Measurements from ENCODE around the gene COX5B.
"Not testable (repeated sequence)": the region's sequence is repeated elsewhere in the genome, so short reads cannot be mapped to it uniquely, and the experiment has no call there.

The COX5B gene

GRCh38 chr2:97622976-97623375 is 22.9 kb upstream of the COX5B start:
- H3K9me3 ChIP-seq; H3K27ac ChIP-seq; H3K27me3 ChIP-seq; H3K4me1 ChIP-seq (ENCODE audit: control insufficient read depth in 1 of 2, insufficient read depth in 1 of 2, low read depth in 1 of 2, low read length in 1 of 2); H3K4me3 ChIP-seq (ENCODE audit: low read depth in 1 of 2, low read length in 1 of 2); H3K36me3 ChIP-seq: not testable (repeated sequence)

DNA sequence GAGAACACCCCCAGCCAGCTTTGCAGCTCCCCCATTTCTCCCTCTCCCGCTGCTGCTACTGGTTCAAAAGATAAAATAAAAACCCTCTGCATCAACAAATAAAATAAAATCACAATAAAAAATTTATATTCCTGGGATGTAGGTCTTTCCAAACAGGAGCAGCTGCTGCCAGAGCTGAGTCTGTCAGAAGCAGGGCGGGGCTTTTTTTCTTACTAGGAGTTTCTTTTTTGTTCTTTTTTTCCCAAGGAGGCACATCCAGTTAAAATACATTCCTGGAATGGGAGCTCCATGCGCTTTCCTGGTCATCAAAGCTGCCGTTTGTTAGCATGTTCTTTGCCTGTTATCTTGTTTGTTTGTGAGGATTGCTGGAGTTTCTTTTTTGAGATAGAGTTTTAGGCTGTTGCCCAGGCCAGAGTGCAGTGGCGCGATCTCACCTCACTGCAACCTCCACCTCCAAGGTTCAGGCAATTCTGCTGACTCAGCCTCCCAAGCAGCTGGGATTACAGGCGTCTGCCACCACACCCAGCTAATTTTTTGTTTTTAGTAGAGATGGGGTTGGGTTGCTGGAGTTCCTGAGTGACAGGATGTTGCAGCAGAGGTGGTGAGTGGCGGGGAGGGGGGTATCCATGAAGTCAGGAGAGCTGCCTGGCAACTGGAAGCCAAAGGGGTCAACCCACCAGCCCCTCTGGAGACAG is 20.4 kb upstream of the COX5B start:
- not testable (repeated sequence) for H3K27ac ChIP-seq; H3K4me3 ChIP-seq (ENCODE audit: low read depth in 1 of 2, low read length in 1 of 2); H3K36me3 ChIP-seq; H3K9me3 ChIP-seq; H3K27me3 ChIP-seq; H3K4me1 ChIP-seq (ENCODE audit: control insufficient read depth in 1 of 2, insufficient read depth in 1 of 2, low read depth in 1 of 2, low read length in 1 of 2)

DNA sequence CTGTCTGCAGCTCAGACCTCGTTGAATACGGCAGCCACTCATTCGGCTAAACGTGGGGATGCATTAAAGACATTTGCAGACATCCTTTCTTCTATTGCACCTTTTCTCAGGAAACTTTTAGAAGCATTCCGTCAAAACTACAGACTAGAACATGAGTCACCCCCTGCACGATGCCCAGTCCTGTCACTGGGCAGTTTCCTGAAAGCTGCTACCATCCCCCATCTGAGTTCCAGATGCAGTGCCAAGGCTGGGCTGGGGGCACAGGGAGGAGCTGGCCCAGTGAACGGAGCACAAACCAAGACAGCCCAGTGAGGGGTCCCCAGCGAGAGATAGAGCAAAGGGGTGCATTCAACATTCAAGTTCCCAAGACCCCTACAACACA is 19.8 kb upstream of the COX5B start:
- H3K27ac ChIP-seq; H3K36me3 ChIP-seq; H3K4me3 ChIP-seq (ENCODE audit: low read depth in 1 of 2, low read length in 1 of 2); H3K4me1 ChIP-seq (ENCODE audit: control insufficient read depth in 1 of 2, insufficient read depth in 1 of 2, low read depth in 1 of 2, low read length in 1 of 2); H3K9me3 ChIP-seq; H3K27me3 ChIP-seq: not testable (repeated sequence)

DNA sequence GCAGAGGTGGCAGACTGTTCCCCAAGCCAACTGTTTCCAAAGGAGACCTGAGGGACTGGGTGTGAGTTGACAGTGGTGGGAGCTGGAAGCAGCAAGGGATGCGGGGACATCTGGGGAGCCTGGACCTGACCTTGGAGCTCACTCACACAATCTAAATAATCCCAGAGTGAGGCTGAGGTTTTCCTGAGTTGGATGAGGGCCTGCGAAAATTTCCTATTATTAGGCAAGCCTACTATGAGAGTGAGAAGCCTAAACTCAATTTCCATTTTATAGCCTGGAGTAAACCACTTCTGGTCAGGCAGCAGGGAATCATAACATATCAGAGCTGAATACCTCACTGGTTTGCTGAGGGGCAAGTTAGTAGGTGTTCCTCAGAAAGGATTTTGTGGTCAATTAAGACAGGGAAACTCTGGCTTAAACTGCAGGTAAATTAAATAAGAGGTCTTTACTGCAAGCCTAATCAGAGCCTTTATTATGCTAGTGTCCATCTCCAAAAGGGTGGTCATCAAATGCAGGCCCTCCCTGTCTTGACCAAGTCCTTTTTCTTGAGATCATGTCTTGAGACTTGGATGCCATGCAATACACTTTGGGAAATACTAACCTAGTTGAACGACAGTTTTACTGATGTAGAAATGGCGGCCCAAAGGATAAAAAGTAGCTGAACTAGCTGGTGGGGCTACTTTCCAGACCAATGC is 1.7 kb upstream of the COX5B start:
- no peak for TF ChIP-seq CTCF (IDR thresholded peaks at IDR 0.05)
- Histone ChIP-seq H3K27me3 (peaks cover 13% of the 10 kb centered on the region), H3K4me3 (ENCODE audit: low read depth in 1 of 2, low read length in 1 of 2) (no peak overlapping the region), H3K9me3 (no peaks in the 10 kb centered on the region), H3K36me3 (peaks cover 23% of the 10 kb centered on the region), H3K4me1 (ENCODE audit: control insufficient read depth in 1 of 2, insufficient read depth in 1 of 2, low read depth in 1 of 2, low read length in 1 of 2) (peaks cover 17 to 22% of the 10 kb centered on the region in 2 experiments), H3K27ac (no peak overlapping the region)

- H3K27ac ChIP-seq: peak overlapping the region; percentile 90
- H3K27me3 ChIP-seq: peaks cover 5% of the 10 kb centered on the region
- TF ChIP-seq CTCF (IDR thresholded peaks at IDR 0.05): no peak
- H3K4me3 ChIP-seq (ENCODE audit: low read depth in 1 of 2, low read length in 1 of 2): peak overlapping the region; percentile 90 to 97
- peaks cover 32% of the 10 kb centered on the region for H3K36me3 ChIP-seq
- peaks cover 17 to 22% of the 10 kb centered on the region in 2 experiments for H3K4me1 ChIP-seq (ENCODE audit: control insufficient read depth in 1 of 2, insufficient read depth in 1 of 2, low read depth in 1 of 2, low read length in 1 of 2)
- no peaks in the 10 kb centered on the region for H3K9me3 ChIP-seq
Measured at GRCh38 chr2:97645112-97645694, 659 bp upstream of the COX5B start.

- H3K4me3 ChIP-seq (ENCODE audit: low read depth in 1 of 2, low read length in 1 of 2): peak overlapping the region; percentile 90 to 97
- H3K27ac ChIP-seq: no peak overlapping the region
- H3K36me3 ChIP-seq: peaks cover 43% of the 10 kb centered on the region
- TF ChIP-seq CTCF (IDR thresholded peaks at IDR 0.05): no peak
- H3K9me3 ChIP-seq: no peaks in the 10 kb centered on the region
- H3K27me3 ChIP-seq: no peaks in the 10 kb centered on the region
- H3K4me1 ChIP-seq (ENCODE audit: control insufficient read depth in 1 of 2, insufficient read depth in 1 of 2, low read depth in 1 of 2, low read length in 1 of 2): peaks cover 17 to 22% of the 10 kb centered on the region in 2 experiments
Measured at GRCh38 chr2:97646977-97647376, 1.1 kb downstream of the COX5B start.

DNA sequence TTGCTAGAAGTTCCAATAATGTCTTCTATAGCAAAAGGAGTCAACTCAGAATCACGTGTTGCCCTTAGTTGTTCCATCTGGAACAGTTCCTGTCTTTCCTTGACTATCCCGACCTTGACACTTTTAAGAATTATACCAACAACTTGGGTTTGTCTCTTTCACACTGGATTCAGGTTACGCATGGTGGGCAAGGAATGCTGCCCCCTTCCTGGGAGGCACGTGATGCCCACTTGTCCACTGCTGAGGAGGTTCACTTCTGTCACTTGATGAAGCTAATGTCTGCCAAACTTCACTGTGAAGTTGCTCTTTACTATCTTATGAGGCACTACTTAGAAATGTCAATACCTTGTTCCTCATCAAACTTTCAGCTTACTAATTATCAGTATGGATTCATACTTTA is 5.3 kb downstream of the COX5B start:
- no peak for TF ChIP-seq CTCF (IDR thresholded peaks at IDR 0.05)
- H3K9me3 ChIP-seq: no peaks in the 10 kb centered on the region
- no peaks in the 10 kb centered on the region for H3K27me3 ChIP-seq
- peaks cover 66% of the 10 kb centered on the region for H3K36me3 ChIP-seq
- H3K27ac ChIP-seq: no peak overlapping the region
- no peak overlapping the region for H3K4me3 ChIP-seq (ENCODE audit: low read depth in 1 of 2, low read length in 1 of 2)
- peaks cover 9 to 12% of the 10 kb centered on the region in 2 experiments for H3K4me1 ChIP-seq (ENCODE audit: control insufficient read depth in 1 of 2, insufficient read depth in 1 of 2, low read depth in 1 of 2, low read length in 1 of 2)

Measured in neutrophil (primary cell).